Measurements from ENCODE around the gene CTDSP1.

The CTDSP1 gene

DNA sequence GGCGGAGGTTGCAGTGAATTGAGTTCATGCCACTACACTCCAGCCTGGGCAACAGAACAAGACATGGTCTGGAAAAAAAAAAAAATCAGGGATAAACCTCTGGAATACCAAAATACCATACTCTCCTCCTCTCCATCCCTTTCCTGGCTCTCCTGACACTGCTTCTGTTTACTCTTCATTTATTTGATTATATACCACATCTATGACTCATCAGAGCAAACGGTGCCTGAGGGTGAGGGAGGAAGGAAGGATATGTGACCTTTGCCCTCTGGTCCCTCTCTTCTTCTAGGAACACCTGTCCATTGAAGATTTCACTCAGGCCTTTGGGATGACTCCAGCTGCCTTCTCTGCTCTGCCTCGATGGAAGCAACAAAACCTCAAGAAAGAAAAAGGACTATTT is 49.3 kb downstream of the CTDSP1 start:
- no peaks in the 10 kb centered on the region for H3K79me2 ChIP-seq (ENCODE audit: low read length)
- H3K9ac ChIP-seq (ENCODE audit: low read length), result no peak overlapping the region
- no peak overlapping the region for H3K4me2 ChIP-seq (ENCODE audit: low read depth, low read length)
- H2AFZ ChIP-seq (ENCODE audit: low read length), result no peak overlapping the region
- H3F3A ChIP-seq (ENCODE audit: insufficient read depth, low read length), result no peaks in the 10 kb centered on the region
- TF ChIP-seq, protein P1, sequence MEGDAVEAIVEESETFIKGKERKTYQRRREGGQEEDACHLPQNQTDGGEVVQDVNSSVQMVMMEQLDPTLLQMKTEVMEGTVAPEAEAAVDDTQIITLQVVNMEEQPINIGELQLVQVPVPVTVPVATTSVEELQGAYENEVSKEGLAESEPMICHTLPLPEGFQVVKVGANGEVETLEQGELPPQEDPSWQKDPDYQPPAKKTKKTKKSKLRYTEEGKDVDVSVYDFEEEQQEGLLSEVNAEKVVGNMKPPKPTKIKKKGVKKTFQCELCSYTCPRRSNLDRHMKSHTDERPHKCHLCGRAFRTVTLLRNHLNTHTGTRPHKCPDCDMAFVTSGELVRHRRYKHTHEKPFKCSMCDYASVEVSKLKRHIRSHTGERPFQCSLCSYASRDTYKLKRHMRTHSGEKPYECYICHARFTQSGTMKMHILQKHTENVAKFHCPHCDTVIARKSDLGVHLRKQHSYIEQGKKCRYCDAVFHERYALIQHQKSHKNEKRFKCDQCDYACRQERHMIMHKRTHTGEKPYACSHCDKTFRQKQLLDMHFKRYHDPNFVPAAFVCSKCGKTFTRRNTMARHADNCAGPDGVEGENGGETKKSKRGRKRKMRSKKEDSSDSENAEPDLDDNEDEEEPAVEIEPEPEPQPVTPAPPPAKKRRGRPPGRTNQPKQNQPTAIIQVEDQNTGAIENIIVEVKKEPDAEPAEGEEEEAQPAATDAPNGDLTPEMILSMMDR (IDR thresholded peaks at IDR 0.05; ENCODE audit: low read length), result no peak
- TF ChIP-seq EZH2 (optimal IDR thresholded peaks at IDR 0.05; ENCODE audit: low read depth, low read length) (no peak), EZH2phosphoT487 (IDR thresholded peaks at IDR 0.05; ENCODE audit: low read length) (no peak)
- H3K4me1 ChIP-seq (ENCODE audit: low read length), result no peaks in the 10 kb centered on the region
- no peak for DNase-seq
- no peaks in the 10 kb centered on the region for H3K9me2 ChIP-seq (replicated peaks; ENCODE audit: insufficient read depth, low read length)
- no peak overlapping the region for H3K27ac ChIP-seq (ENCODE audit: low read length)
- H3K9me3 ChIP-seq (replicated peaks; ENCODE audit: insufficient read depth, low read length), result no peaks in the 10 kb centered on the region
- no peaks in the 10 kb centered on the region for H4K20me1 ChIP-seq (ENCODE audit: insufficient read depth, low read length)
- no peaks in the 10 kb centered on the region for H3K27me3 ChIP-seq (replicated peaks; ENCODE audit: insufficient read depth, low read length)
- 0 out of 2 replicates have a peak, but pooled peaks cover 2% of the 10 kb centered on the region for H3K36me3 ChIP-seq (replicated peaks; ENCODE audit: insufficient read depth, low read length)
- no peak overlapping the region for H3K4me3 ChIP-seq (ENCODE audit: low read length)

DNA sequence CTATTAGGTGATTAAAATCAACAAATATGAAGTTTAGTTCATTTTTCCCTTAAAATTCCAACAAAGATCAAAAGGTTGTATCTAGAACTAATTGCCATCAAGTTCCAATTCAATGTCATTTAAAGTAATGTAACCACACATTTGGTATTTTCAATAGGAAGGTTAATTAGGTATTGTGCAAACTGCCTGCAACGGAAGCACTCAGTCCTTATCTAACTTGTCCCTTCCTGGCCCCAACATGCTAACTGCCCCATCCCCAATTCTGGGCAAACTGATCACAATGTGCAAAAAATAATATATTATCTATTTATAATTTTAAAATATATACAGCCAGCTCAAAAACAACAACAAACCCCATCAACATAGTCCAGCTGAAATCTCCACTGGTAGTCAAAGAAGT is 52.4 kb downstream of the CTDSP1 start:
- no peak for DNase-seq

More for the DNA sequence above, 52.4 kb downstream of the CTDSP1 start:
- no peak overlapping the region for H2AFZ ChIP-seq (ENCODE audit: low read length)
- H3K4me2 ChIP-seq (ENCODE audit: low read depth, low read length), result no peak overlapping the region
- H3K9ac ChIP-seq (ENCODE audit: low read length), result no peak overlapping the region
- H3F3A ChIP-seq (ENCODE audit: insufficient read depth, low read length), result no peaks in the 10 kb centered on the region
- H3K36me3 ChIP-seq (replicated peaks; ENCODE audit: insufficient read depth, low read length), result peaks cover 11% of the 10 kb centered on the region; the same call in 1 of the 2 replicates
- TF ChIP-seq, protein P1 (IDR thresholded peaks at IDR 0.05; ENCODE audit: low read length), result no peak
- no peak for TF ChIP-seq EZH2phosphoT487 (IDR thresholded peaks at IDR 0.05; ENCODE audit: low read length)
- no peak for TF ChIP-seq EZH2 (optimal IDR thresholded peaks at IDR 0.05; ENCODE audit: low read depth, low read length)
- H3K27me3 ChIP-seq (replicated peaks; ENCODE audit: insufficient read depth, low read length), result no peaks in the 10 kb centered on the region
- no peaks in the 10 kb centered on the region for H3K4me1 ChIP-seq (ENCODE audit: low read length)
- no peak overlapping the region for H3K27ac ChIP-seq (ENCODE audit: low read length)
- no peaks in the 10 kb centered on the region for H3K9me3 ChIP-seq (replicated peaks; ENCODE audit: insufficient read depth, low read length)
- H3K9me2 ChIP-seq (replicated peaks; ENCODE audit: insufficient read depth, low read length), result no peaks in the 10 kb centered on the region
- no peak overlapping the region for H3K4me3 ChIP-seq (ENCODE audit: low read length)
- no peaks in the 10 kb centered on the region for H4K20me1 ChIP-seq (ENCODE audit: insufficient read depth, low read length)
- H3K79me2 ChIP-seq (ENCODE audit: low read length), result no peaks in the 10 kb centered on the region
